T follicular helper cell (primary cell): ENCODE data around the gene IGFLR1.
"Not testable (repeated sequence)": the region's sequence is repeated elsewhere in the genome, so short reads cannot be mapped to it uniquely, and the experiment has no call there.

ENCODE experiments used
- DNase-seq: peaks from one replicate; pipeline ENCODE4 v3.0.0-alpha.2; 2020; ENCODE audit warnings: low read depth

IGFLR1 gene

DNA sequence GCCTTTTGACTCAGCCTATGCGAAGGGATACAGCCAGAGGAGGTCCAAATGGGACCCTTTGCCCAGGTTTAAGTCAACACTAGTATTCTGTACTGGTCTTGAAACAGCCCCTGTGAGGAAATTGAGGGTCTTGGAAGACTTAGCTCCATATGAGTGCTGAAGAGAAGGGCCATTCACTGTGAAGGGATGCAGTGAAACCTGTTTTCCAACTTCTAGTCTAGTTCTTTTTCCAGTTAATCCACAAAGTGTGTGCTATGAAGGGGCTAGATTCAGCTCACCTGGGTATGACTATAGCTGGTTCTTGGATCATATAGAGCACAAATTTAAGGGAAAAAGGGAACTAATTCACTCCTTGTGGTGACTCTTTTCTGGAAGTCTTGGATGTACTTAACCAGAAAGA is 33.9 kb downstream of the IGFLR1 start:
- no peak for DNase-seq

GRCh38 chr19:35704218-35704617 is 38.0 kb downstream of the IGFLR1 start, which contains the start of gene ZBTB32:
TSS of gene ZBTB32 (plus strand) at chr19:35704558. CDS start at chr19:35714627, 10,069 bp downstream.
- DNase-seq = no peak

GRCh38 chr19:35703343-35703742 is 38.9 kb downstream of the IGFLR1 start:
- no peak for DNase-seq

DNA sequence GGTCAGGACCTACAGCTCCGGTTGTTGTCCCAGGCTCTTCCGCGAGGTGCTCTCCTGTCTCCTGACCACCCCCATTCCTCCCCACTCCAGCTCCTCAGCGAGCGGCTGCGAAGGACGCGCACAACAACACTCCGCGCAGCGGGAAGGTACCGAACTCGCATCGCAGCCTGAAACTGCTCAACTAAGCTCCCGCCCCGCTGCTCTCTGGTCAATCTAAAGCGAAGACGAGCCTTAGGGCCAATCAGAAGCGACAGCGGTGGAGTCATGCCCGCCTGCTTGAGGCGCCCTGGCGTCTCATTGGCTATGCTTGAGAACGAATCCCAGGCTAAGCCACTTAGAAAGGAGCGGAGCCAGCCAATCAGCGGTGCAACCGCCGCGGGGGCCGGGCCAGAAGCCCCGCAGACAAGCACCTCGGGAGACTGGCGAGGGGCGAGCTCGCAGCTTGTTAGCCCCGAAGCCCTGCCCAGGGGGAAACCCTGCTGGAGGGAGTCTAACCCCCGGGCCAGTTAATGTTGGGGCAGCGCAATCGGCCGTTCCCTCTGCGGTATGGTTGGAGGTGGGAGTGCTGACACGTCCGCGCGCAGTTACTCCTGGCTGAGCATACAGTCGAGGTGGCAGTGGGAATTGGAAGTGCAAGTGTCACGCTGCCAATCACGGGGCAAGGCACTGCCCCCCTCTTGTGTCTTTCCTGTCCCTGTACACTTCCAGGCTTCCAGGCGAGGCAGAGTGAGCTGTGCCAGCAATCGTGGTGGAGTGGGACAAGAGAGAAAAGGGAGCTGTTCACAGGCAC is 39.8 kb downstream of the IGFLR1 start:
- peak; percentile 91 for DNase-seq

DNA sequence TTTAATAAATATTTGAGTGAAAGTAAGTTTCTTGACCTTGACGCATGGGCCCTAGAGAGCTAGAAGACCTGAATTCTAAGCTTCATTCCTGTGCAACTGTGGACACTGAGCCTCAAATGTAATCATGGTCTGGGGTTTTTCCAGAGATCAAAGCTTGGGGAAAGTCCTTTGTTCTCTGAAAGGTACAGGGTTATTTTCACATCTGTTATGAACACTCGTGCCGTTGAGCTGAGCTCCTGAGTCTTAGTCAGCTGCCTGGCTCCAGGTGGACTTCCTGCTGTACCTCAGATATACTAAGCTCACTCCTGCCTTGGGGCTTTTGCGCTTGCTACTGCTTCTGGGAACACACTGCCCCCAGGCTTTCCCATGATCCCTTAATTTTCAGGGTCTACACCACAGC is 45.4 kb downstream of the IGFLR1 start:
- no peak for DNase-seq

DNA sequence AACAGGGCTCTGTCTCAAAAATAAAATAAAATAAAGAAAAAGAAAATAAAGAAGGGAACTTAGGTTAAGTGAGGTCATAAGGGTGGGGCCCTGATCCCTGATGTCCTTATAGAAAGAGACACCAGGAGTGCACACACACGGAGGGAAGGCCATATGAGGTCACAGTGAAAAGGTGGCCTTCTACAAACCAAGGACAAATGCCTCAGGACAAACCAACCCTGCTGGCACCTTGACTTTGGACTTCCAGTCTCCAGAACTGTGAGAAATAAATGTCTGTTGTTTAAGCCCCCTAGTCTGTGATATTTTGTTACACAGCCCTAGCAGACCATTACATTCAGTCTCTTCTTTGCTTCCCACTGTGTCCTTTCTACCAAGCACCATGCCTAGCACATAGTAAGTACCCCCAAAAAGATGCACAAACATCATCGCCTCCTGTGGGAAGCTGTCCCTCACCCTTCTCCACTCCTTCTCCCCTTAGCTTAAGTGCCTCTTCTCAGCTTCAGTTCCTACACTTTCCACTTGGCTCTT is 46.3 kb downstream of the IGFLR1 start:
- DNase-seq = no peak

GRCh38 chr19:35693835-35694599 is 48.2 kb downstream of the IGFLR1 start:
- peak; percentile 85 for DNase-seq

DNA sequence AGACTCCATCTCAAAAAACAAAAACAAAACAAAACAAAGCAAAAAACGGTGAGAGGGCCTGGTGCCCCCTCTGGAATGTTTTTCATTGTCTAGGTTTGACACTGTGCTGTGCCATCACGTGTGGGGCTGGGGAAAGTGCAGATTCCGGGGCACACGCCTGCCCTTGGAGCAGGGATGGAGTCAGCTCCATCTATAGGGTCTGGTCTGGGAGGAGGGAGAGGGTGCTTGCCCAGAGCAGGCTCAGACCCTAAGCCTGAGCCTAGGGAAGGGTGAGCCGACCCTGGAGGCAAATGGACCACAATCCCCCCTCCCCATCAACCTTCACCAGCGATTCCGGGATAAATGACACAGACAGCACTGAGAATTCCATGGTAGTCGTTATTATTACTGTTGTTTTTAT is 48.8 kb downstream of the IGFLR1 start:
- DNase-seq = no peak

DNA sequence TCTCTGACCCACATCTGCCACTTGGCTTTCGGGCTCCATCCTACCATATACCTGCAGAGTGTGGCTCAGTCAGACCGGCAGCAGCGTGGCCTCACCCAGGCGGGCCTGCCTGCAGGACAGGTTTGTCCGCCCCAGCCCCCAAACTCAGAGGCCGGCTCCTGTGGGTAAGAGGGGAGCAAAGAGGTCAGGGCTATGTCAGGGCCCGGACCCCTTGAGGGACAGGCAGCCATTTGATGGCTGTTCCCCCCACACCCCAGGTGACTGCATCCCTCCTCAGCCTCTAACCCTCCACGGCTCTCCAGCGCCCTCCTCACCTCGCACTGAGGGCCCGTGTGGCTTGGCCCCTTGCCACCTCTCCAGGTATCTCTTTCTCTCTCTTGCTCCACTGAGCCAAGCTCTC is 50.2 kb downstream of the IGFLR1 start:
- DNase-seq = no peak

DNA sequence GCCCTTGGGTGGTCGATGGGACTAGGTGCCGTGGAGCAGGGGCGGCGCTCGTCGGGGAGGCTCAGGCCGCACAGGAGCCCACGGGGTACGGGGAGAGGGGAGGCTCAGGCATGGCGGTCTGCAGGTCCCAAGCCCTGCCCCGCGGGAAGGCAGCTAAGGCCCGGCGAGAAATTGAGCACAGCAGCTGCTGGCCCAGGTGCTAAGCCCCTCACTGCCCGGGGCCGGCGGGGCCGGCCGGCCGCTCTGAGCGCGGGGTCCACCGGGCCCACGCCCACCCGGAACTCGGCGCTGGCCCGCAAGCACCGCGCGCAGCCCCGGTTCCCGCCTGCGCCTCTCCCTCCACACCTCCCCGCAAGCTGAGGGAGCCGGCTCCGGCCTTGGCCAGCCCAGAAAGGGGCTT is 51.1 kb downstream of the IGFLR1 start:
- not testable (repeated sequence) for DNase-seq

- DNase-seq = no peak
These were observed 52.4 kb downstream of the IGFLR1 start for GRCh38 chr19:35689836-35690235.
